ENCODE data around the gene PIP5KL1. TPM values are rescaled to one million over a fixed set of nuclear protein-coding genes. Genes with fewer than 3 reads are reported as not detected.

The PIP5KL1 gene
- total RNA-seq, 6 donors from 2014 or later, result 4.1 to 38.8 (median 10.0) TPM

DNA sequence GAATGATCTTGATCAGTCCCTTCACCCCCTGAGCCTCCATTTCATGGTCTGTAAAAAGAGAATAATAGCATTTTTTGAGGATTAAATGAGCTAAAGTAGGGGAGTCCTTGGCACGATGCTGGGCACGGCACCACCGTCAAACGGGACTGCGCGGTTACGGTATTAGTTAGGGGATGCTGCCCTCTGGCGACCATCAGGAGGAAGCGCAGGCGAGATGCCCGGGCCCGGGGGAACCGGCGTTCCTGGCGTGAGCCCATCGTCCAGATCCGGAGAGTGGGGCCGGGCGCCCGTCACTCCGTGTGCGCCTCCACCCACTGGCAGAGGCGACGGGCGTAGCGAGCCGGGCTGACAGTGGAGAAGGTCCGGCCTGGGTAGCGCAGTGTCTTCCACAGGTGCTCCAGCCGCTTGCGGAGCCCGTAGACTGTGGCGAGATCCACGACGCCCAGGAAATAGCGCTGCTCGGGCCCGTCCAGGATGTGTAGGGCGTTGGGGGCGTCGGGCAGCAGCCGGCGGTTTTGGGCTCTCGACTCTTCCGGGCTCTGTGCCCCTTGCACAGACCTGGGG lies 8.9 kb downstream of the PIP5KL1 start:
- ATAC-seq (ENCODE audit: low FRiP score in 2 of 2) (peak; percentile 52 to 63), DNase-seq (peak; percentile 77 to 92)
- Histone ChIP-seq H3K36me3 (no peaks in the 10 kb centered on the region), H3K9me3 (no peaks in the 10 kb centered on the region), H3K27ac (no peak overlapping the region), H3K4me3 (peak overlapping the region in 2 of 4 donors; percentile 26 to 29), H3K27me3 (peaks cover 0 to 2% (median 0%) of the 10 kb centered on the region in 4 donors), H3K4me1 (peaks cover 37 to 52% (median 40%) of the 10 kb centered on the region in 4 donors)
- 4 to 15% methylated on average over 12 to 34 of the region's 45 CpGs for WGBS, 2 donors
- TF ChIP-seq, protein P1, sequence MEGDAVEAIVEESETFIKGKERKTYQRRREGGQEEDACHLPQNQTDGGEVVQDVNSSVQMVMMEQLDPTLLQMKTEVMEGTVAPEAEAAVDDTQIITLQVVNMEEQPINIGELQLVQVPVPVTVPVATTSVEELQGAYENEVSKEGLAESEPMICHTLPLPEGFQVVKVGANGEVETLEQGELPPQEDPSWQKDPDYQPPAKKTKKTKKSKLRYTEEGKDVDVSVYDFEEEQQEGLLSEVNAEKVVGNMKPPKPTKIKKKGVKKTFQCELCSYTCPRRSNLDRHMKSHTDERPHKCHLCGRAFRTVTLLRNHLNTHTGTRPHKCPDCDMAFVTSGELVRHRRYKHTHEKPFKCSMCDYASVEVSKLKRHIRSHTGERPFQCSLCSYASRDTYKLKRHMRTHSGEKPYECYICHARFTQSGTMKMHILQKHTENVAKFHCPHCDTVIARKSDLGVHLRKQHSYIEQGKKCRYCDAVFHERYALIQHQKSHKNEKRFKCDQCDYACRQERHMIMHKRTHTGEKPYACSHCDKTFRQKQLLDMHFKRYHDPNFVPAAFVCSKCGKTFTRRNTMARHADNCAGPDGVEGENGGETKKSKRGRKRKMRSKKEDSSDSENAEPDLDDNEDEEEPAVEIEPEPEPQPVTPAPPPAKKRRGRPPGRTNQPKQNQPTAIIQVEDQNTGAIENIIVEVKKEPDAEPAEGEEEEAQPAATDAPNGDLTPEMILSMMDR (IDR thresholded peaks at IDR 0.05), result peak; percentile 97 to 99 (median 98)
- no peak for TF ChIP-seq POLR2AphosphoS5 (IDR thresholded peaks at IDR 0.05)

DNA sequence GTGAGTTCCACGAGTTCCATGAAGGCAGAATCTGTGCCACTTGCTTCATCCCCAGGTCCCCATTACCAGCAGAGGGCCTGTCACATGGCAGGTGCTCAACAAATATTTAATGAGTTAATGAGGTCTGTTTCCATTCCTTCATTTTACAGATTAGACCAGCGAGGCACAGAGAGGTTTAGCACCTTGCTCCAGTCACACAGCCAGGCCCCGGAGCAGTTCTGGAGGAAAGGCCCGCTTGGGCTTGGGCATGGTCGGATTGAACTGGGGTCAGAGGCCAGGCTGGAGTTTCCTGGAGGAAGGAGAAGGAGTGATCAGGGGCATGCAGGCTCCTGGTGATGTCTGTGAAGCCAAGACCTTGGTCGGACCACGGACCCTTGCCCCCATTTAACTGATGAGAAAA lies 9.8 kb downstream of the PIP5KL1 start:
- Histone ChIP-seq H3K4me3 (no peak overlapping the region), H3K36me3 (no peaks in the 10 kb centered on the region), H3K9me3 (no peaks in the 10 kb centered on the region), H3K27me3 (no peaks in the 10 kb centered on the region), H3K4me1 (peaks cover 42 to 58% (median 47%) of the 10 kb centered on the region in 4 donors), H3K27ac (no peak overlapping the region)
- TF ChIP-seq POLR2A (IDR thresholded peaks at IDR 0.05) (no peak), EP300 (IDR thresholded peaks at IDR 0.05) (no peak), POLR2AphosphoS5 (IDR thresholded peaks at IDR 0.05) (no peak)
- TF ChIP-seq, protein P1 (IDR thresholded peaks at IDR 0.05), result no peak
- DNase-seq (no peak), ATAC-seq (ENCODE audit: low FRiP score in 2 of 2) (no peak)
- WGBS, 2 donors, result 88 to 95% methylated on average over 3 to 6 of the region's 7 CpGs

DNA sequence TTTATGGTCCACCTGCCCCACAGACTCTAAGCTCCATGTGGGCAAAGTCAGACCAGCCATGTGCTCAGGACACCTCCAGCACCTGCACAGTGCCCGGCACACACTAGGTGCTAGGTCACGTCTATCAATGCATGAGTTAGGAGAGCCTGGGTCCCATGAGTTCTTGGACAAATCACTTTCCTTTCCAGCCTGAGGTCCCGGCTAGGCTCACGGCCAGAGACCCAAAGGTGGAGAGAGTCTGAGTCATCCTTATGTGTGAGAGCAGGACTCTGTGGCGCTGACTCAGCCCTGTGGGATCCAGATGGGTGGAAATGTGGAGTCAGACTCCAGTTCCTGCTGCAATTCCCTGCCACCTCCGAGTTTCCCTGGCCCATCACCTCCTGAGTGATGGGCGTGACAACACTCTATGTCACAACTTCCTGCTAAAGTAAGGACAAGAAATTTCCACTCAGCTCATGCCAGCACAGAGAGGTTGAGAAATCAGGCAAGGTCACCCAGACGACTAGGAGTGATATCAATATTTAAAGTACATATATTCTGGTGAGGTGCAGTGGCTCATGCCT lies 11.2 kb downstream of the PIP5KL1 start:
- TF ChIP-seq POLR2A (IDR thresholded peaks at IDR 0.05), result no peak
- TF ChIP-seq, protein P1 (IDR thresholded peaks at IDR 0.05), result peak in 1 of 6 experiments; percentile 24
- peak in 3 of 4 donors; percentile 28 to 93 (median 50) for TF ChIP-seq EP300 (IDR thresholded peaks at IDR 0.05)
- TF ChIP-seq POLR2AphosphoS5 (IDR thresholded peaks at IDR 0.05), result peak; percentile 92 to 98
- no peaks in the 10 kb centered on the region for H3K27me3 ChIP-seq
- no peak overlapping the region for H3K4me3 ChIP-seq
- DNase-seq, result peak in 1 of 2 donors; percentile 96
- peak overlapping the region; percentile 31 to 78 (median 66) for H3K27ac ChIP-seq
- no peaks in the 10 kb centered on the region for H3K36me3 ChIP-seq
- H3K9me3 ChIP-seq, result no peaks in the 10 kb centered on the region
- H3K4me1 ChIP-seq, result peaks cover 54 to 68% (median 59%) of the 10 kb centered on the region in 4 donors
- ATAC-seq (ENCODE audit: low FRiP score in 2 of 2), result peak; percentile 80 to 85
- 17 to 36% methylated on average over 3 to 8 of the region's 8 CpGs for WGBS, 2 donors

DNA sequence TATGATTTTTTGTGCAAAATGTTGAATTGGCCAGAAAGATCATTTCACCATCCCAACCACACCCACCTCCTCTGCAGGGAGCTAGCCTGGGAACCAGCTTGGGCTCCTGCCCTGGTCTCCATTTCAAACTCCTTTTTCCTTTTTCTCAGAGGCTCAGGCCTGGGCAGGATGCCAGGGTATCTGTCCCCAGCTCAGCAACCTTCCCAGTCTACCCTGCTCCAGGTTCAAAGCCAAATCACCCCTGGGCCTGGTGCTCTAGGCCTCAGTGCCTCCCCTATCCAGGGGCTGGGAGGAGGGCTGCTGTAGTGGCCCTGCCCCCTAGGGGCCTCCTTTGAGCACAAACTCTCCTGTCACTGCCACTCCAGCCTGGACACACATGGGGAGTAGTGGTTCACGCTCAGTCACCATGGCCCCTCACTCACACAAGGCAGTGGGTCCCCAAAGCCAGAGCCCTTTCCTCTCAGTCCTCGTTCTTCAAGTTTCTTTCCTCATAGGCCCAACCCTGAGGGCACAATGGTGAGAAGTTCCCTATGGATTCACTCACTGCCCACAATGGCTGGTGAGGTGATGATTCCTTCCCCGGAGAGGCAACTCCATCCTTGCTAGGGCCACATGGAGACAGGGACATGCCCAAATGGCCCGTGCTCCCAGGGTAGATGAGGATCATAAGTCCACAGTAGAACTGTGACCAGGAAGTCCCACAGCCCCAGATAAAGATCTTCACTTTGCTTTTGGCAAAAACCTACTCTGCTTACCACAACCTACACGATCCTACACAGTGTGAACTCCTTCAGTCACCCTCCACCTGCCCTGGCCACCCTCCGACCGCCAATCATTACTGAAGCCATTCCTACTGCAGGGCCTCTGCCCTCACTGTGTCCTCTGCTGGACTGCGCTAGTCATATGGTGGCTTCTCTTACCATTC lies 12.1 kb downstream of the PIP5KL1 start:
- 86 to 91% methylated on average over 7 to 8 of the region's 8 CpGs for WGBS, 2 donors
- Histone ChIP-seq H3K36me3 (peaks cover 0 to 6% (median 0%) of the 10 kb centered on the region in 4 donors), H3K27me3 (no peaks in the 10 kb centered on the region), H3K4me1 (peaks cover 55 to 73% (median 62%) of the 10 kb centered on the region in 4 donors), H3K4me3 (no peak overlapping the region), H3K27ac (peak overlapping the region; percentile 31 to 78 (median 66)), H3K9me3 (no peaks in the 10 kb centered on the region)
- peak in 1 of 2 donors; percentile 4 for ATAC-seq (ENCODE audit: low FRiP score in 2 of 2)
- DNase-seq, result no peak
- TF ChIP-seq POLR2AphosphoS5 (IDR thresholded peaks at IDR 0.05) (no peak), EP300 (IDR thresholded peaks at IDR 0.05) (no peak), POLR2A (IDR thresholded peaks at IDR 0.05) (no peak)
- TF ChIP-seq, protein P1 (IDR thresholded peaks at IDR 0.05), result peak in 1 of 6 experiments; percentile 7
